HL-60 (cell line): Measurements from ENCODE around the gene USF2.

Experiments used
- CTCF ChIP-seq: IDR thresholded peaks from one replicate; pipeline ENCODE4 v1.5.1; 2011; ENCODE audit warnings: low read length, control low read depth, inconsistent platforms; ENCODE audit not compliant: insufficient read depth
- GABPA ChIP-seq: IDR thresholded peaks from 2 replicates; pipeline ENCODE4 v1.6.1; 2012; ENCODE audit warnings: low read depth

GRCh38 chr19:35261356-35262100 is 7.2 kb upstream of the USF2 start:
- TF ChIP-seq CTCF, result no peak
- no peak for TF ChIP-seq GABPA
